ENCODE data around the gene KLHL14.

Gene KLHL14

GRCh38 chr18:32749809-32750208, 23.0 kb downstream of the KLHL14 start:
- Mint-ChIP-seq H3K4me1 (peaks cover 8% of the 10 kb centered on the region), H3K27ac (no peak overlapping the region), H3K9me3 (no peaks in the 10 kb centered on the region)

DNA sequence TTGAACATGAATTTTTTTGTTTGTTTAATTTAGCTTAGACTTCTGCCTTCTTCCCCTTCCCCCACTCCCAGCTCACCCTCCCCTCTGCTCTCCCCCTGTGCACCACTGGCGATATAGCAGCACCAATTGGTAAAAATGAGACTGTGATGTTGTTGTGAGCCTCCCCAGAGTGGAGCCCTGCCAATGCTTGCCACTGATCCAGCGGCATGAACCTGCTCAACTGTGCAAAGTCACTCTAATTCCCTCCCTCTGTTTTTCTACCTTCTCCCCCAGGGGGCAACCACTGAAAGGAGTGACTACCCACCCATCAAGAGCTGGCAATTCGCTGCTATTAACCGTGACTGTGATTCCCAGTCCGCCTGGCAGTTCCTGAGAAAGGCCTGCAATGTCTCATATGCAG, 30.2 kb downstream of the KLHL14 start:
- Mint-ChIP-seq H3K9me3 (no peaks in the 10 kb centered on the region), H3K27ac (peak overlapping the region; percentile 21 to 31 (median 24)), H3K4me1 (peaks cover 11% of the 10 kb centered on the region), H3K36me3 (ENCODE audit: low read depth) (peaks cover 11% of the 10 kb centered on the region), H3K4me3 (no peak overlapping the region), H3K27me3 (ENCODE audit: low read depth) (no peaks in the 10 kb centered on the region)
- TF ChIP-seq, protein P1, sequence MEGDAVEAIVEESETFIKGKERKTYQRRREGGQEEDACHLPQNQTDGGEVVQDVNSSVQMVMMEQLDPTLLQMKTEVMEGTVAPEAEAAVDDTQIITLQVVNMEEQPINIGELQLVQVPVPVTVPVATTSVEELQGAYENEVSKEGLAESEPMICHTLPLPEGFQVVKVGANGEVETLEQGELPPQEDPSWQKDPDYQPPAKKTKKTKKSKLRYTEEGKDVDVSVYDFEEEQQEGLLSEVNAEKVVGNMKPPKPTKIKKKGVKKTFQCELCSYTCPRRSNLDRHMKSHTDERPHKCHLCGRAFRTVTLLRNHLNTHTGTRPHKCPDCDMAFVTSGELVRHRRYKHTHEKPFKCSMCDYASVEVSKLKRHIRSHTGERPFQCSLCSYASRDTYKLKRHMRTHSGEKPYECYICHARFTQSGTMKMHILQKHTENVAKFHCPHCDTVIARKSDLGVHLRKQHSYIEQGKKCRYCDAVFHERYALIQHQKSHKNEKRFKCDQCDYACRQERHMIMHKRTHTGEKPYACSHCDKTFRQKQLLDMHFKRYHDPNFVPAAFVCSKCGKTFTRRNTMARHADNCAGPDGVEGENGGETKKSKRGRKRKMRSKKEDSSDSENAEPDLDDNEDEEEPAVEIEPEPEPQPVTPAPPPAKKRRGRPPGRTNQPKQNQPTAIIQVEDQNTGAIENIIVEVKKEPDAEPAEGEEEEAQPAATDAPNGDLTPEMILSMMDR (IDR thresholded peaks at IDR 0.05; ENCODE audit: unreplicated experiment in 3 of 3), result no peak

More at GRCh38 chr18:32749809-32750208, 23.0 kb downstream of the KLHL14 start:
- peaks cover 19% of the 10 kb centered on the region for H3K36me3 Mint-ChIP-seq (ENCODE audit: low read depth)
- no peak overlapping the region for H3K4me3 Mint-ChIP-seq
- TF ChIP-seq, protein P1 (IDR thresholded peaks at IDR 0.05; ENCODE audit: unreplicated experiment in 3 of 3), result no peak
- no peaks in the 10 kb centered on the region for H3K27me3 Mint-ChIP-seq (ENCODE audit: low read depth)

- Mint-ChIP-seq H3K27me3 (ENCODE audit: low read depth) (no peaks in the 10 kb centered on the region), H3K36me3 (ENCODE audit: low read depth) (peaks cover 42% of the 10 kb centered on the region), H3K4me3 (no peak overlapping the region), H3K4me1 (peaks cover 10% of the 10 kb centered on the region), H3K9me3 (no peaks in the 10 kb centered on the region), H3K27ac (no peak overlapping the region)
- TF ChIP-seq, protein P1 (IDR thresholded peaks at IDR 0.05; ENCODE audit: unreplicated experiment in 3 of 3), result no peak
These were observed 37.0 kb downstream of the KLHL14 start for GRCh38 chr18:32735781-32736180.

GRCh38 chr18:32734442-32734841, 38.4 kb downstream of the KLHL14 start:
- TF ChIP-seq, protein P1 (IDR thresholded peaks at IDR 0.05; ENCODE audit: unreplicated experiment in 3 of 3), result no peak
- peaks cover 34% of the 10 kb centered on the region for H3K36me3 Mint-ChIP-seq (ENCODE audit: low read depth)
- no peak overlapping the region for H3K27ac Mint-ChIP-seq

DNA sequence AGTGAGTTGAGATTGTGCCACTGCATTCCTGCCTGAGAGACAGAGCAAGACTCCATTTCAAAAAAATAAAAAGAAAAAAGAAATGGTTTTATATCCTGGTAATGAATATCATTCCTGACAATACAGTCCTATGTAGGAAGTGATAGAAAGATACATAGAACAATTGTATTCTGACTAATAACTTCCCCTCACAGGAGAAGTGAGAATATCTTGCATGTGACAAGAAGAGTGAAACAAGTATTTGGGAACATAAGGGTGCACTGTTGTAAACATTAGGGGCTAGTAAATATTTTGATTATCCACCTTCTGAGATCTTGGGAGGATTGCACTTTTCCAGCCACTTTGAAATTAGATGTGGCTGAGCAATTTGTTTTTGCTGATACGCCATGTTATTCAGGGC, 40.7 kb downstream of the KLHL14 start:
- no peaks in the 10 kb centered on the region for H3K27me3 Mint-ChIP-seq (ENCODE audit: low read depth)
- H3K4me1 Mint-ChIP-seq, result peaks cover 13% of the 10 kb centered on the region
- no peak overlapping the region for H3K27ac Mint-ChIP-seq
- peaks cover 34% of the 10 kb centered on the region for H3K36me3 Mint-ChIP-seq (ENCODE audit: low read depth)
- TF ChIP-seq, protein P1 (IDR thresholded peaks at IDR 0.05; ENCODE audit: unreplicated experiment in 3 of 3), result no peak
- no peaks in the 10 kb centered on the region for H3K9me3 Mint-ChIP-seq
- no peak overlapping the region for H3K4me3 Mint-ChIP-seq

More at GRCh38 chr18:32734442-32734841, 38.4 kb downstream of the KLHL14 start:
- Mint-ChIP-seq H3K9me3 (no peaks in the 10 kb centered on the region), H3K4me1 (peaks cover 17% of the 10 kb centered on the region), H3K4me3 (no peak overlapping the region), H3K27me3 (ENCODE audit: low read depth) (no peaks in the 10 kb centered on the region)

DNA sequence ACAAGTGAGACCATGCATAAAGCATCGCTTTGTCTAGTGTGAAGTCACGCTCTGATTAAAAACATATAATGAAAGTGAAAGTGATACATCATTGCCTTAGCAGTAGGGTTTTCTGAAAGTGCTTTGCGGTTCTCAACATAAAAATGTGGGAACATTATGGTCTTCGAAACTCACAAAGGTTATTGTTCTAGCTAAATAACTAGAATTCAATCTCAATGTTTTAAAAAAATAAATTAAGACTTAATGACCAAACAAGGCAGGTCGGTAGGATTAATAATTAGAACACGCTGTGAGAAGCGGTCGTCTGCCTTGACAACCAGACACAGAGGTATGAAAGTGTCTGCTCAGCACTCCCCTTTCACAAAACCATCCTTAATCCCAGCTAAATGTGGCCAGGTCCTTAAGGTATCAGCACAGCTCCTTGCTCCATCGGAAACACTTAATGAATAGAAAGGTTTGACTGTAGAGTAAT, 42.2 kb downstream of the KLHL14 start:
- peak overlapping the region; percentile 31 to 89 (median 71) for H3K27ac Mint-ChIP-seq
- H3K36me3 Mint-ChIP-seq (ENCODE audit: low read depth), result peaks cover 33% of the 10 kb centered on the region
- TF ChIP-seq, protein P1 (IDR thresholded peaks at IDR 0.05; ENCODE audit: unreplicated experiment in 3 of 3), result no peak
- H3K27me3 Mint-ChIP-seq (ENCODE audit: low read depth), result no peaks in the 10 kb centered on the region
- peaks cover 13% of the 10 kb centered on the region for H3K4me1 Mint-ChIP-seq
- no peaks in the 10 kb centered on the region for H3K9me3 Mint-ChIP-seq
- H3K4me3 Mint-ChIP-seq, result peak overlapping the region in 2 of 3 experiments; percentile 69 to 78

Data from nephron (organoid).